GM21786 (cell line): ENCODE measurements around the gene ISLR2.
"Not testable (repeated sequence)": the region's sequence is repeated elsewhere in the genome, so short reads cannot be mapped to it uniquely, and the experiment has no call there.

Source experiments
- ATAC-seq: cut with Tn5 transposase; IDR thresholded peaks from one replicate; pipeline ENCODE4 v1.9.1; 2021; ENCODE audit not compliant: unreplicated experiment

Gene ISLR2, protein sequence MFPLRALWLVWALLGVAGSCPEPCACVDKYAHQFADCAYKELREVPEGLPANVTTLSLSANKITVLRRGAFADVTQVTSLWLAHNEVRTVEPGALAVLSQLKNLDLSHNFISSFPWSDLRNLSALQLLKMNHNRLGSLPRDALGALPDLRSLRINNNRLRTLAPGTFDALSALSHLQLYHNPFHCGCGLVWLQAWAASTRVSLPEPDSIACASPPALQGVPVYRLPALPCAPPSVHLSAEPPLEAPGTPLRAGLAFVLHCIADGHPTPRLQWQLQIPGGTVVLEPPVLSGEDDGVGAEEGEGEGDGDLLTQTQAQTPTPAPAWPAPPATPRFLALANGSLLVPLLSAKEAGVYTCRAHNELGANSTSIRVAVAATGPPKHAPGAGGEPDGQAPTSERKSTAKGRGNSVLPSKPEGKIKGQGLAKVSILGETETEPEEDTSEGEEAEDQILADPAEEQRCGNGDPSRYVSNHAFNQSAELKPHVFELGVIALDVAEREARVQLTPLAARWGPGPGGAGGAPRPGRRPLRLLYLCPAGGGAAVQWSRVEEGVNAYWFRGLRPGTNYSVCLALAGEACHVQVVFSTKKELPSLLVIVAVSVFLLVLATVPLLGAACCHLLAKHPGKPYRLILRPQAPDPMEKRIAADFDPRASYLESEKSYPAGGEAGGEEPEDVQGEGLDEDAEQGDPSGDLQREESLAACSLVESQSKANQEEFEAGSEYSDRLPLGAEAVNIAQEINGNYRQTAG

DNA sequence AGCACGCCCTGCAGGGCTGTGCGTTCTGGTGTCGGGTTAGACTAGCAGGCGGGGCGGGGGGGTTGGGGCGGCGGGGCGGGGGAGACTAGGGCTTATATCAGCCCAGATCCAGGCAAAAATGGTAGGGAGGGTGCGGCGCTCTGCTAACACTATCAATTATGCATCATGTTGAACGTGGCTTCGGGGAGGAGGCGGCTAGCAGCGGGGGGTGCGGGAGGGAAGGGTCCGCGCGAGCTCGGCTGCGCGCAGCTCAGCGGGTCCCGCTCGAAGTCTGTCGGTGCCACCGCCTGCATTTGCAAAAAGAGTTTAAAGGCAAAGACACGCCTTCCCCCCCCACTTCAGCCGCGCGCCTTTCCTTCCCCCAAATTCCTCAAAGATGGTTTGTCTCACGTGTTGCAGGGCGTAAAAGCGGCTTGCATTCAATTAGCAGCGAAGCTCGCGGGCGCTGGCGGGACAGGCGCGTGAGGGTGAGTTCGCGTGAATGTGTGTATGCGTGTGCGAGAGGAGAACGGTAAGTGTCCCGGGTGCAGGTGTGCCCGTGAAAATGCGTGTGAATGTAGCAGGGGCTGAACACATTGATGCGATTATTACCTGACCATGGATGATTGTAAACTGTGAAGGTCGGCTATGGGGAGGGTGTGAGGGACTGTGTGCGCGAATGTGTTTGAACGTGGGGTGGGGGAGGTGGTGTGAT, at the start of gene ISLR2:
TSS of gene ISLR2 (plus strand) at position 432 of the 694 bp plus-strand sequence. CDS start 2,169 bp downstream, outside the sequence.
- ATAC-seq: no peak

GRCh38 chr15:74082450-74082849, 47.9 kb upstream of the ISLR2 start, which contains the start of gene GOLGA6A:
TSS of gene GOLGA6A (minus strand) at chr15:74082550. CDS start at chr15:74082509, 41 bp downstream.
- ATAC-seq: not testable (repeated sequence)

DNA sequence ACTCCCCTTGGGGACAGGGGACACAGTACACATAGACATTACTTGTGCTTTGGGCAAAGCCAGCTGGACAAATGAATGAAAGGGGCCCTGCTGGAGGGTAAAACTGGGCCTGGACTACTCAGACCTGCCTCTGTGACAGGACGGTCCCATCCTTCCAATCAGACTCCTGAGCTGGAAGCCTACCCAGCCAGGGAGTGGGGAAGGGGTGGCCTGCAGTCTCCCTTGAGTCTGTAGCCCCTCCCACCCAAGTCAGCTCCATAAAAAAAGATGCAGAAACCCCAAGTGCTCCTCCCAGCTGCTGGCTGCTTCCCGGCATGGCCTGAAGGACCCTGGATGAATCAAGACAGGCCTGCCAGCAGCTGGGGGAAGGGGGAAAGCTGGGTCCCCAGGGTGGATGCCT, 35.8 kb upstream of the ISLR2 start:
- not testable (repeated sequence) for ATAC-seq

DNA sequence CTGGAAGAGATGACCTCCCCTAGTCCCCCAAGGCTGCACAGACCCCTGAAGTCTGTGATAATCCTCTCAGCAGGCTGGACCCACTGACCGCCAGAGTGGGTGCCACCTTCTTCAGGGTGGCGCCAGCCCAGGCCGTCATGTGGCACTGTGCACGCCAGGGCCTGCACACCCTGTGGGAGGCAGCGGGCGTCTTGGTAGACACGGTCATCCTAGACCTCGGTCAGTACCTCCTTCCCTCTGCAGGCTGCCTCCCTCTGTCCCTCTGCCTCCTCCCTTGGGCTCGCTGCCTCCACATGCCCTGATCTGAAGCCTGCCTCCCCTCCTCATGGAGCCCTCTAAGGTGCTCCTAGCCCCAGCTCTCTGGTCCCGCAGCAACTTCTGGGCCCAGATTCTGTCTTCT, 34.8 kb upstream of the ISLR2 start:
- not testable (repeated sequence) for ATAC-seq

DNA sequence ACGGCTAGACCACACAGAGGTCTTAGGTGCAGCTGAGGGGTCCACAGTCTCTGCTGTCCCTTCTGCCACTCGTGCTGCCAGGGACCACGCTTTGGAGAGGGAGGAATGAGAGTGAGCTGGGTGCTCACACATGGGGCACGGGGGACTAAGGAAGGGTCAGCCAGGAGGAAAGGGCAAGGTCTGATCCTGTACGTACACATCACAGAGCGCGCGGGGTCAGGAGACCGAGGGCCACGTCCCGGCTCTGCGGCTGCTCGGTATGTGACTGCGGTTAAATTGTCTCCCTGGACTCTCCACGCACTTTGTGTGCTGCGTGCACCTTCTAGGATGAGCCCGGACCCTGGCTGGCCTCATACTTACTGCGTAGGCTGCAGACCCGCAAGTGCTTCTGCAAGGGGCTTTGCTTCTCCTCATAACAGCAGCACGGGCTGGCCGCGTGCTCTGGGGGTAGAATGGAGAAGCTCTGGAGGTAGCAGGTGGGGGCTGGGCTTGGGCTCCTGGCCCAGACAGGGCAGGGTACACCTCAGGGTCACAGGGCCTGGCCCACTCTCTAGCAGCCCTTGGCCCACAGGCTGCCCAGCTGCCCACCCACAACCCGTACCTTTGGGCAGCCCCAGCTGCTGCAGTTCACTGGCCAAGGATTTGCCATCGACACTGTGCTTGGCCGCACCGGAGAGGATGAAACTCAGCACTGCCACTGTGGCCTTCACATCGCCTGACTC, 33.5 kb upstream of the ISLR2 start:
- not testable (repeated sequence) for ATAC-seq

DNA sequence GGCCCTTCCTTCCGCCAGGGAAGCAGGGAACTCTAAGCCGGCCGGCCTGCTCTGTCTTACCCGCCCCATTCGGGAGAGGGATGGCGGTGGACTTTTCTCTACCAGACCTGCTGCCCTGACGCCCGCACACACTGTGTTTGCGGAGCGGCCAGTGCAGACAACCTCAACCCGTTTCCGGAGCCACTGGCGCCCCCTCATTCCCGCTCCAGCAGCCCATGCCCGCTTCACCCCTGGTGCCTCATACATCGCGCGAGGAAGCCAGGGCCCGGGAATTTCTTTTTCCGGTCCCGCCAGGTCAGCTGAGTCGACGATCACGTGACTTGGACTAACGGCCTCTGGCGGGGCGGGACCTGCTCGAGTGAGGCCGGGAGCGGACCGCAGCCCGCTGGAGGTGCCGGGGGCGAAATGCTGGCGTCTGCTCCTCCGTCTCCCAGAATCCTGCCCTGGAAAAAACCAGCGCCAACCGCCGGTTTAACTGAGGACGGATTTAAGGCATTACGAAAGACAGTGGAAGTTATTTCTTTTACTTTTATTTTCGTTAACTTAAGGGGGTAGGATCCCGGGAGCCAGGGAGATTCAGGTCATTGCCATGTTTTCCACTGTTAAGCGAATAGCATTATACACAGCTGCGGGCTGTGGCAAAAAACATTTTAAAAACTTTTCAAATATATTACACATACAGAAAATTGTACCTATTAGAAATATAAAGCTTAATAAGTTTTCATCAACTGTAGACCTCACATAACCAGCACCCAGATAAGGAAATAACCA, 30.2 kb upstream of the ISLR2 start:
- ATAC-seq: peak; percentile 81

DNA sequence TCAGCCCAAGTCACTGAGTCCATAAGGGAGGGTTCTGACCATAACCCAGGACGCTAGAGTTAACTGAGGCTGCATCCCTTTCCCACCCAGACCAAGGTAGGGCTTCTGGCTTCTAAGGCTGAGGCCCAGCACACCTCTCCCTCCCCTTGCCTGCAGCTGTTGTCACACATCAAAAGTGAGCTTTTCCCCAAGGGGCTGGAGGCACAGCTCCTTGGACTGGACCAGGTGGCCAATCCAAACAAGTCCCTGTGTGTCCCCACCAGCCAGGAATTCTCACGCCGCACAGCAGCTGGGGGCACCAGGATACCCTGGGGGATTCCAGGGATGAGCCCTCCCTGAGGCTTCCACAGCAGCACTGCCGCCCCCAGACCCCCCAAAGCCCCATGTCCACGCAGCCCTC, 22.3 kb upstream of the ISLR2 start:
- no peak for ATAC-seq

DNA sequence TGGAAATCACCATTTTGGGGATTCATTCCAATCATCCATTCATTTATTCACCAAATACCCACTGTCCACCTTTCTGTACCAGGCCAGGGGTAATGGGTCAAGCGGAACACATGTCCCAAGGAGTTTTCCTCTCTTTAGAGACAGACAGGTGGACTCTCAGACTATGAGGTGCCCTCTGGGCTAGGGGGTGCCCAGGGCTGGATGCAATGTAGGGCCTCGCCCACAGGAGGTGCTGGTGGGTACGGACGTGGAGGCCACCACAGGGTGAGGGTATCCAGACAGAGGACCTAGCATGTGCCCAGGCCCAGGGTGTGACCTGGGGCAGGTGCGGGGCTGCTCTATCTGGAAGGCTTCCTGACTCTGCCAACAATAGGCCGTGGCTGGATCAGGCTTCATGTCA, 21.8 kb upstream of the ISLR2 start:
- not testable (repeated sequence) for ATAC-seq

DNA sequence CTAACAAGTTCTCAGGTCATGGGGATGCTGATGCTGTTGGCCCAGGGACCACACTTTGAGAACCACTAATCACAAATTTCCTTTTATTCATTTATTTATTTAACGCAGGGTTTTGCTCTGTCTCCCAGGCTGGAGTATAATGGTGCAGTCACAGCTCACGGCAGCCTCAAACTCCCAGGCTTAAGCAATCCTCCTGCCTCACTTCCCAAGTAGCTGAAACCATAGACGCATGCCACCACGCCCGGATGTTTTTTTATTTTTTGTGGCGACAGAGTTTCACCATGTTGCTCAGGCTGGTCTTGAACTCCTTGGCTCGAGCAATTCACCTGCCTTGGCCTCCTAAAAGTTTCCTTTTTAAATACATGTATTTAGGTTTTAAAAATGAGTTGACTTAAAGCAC, 20.7 kb upstream of the ISLR2 start:
- no peak for ATAC-seq

- ATAC-seq: no peak
These were observed 10.0 kb upstream of the ISLR2 start for GRCh38 chr15:74120426-74120825.

GRCh38 chr15:74121039-74121438, 9.3 kb upstream of the ISLR2 start:
- ATAC-seq: no peak

DNA sequence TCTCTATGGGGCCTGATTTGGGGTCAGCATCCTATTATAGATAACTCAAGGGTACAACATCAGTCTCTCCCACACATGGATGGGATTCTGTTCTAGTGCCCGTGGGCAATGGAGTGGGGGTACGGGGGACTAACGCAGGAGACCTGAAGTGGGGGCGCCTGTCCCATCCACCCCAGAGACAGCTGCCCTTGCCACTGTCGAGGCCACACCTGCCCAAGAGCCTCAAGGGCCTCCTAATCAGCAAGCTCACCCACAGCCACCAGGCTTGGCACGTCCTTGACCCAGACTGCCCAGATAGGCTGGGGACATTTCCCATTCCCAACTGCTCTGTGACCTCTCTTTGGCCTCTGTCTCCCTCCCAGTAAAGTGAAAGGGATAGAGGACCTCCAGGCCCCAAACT, 8.5 kb upstream of the ISLR2 start:
- no peak for ATAC-seq

DNA sequence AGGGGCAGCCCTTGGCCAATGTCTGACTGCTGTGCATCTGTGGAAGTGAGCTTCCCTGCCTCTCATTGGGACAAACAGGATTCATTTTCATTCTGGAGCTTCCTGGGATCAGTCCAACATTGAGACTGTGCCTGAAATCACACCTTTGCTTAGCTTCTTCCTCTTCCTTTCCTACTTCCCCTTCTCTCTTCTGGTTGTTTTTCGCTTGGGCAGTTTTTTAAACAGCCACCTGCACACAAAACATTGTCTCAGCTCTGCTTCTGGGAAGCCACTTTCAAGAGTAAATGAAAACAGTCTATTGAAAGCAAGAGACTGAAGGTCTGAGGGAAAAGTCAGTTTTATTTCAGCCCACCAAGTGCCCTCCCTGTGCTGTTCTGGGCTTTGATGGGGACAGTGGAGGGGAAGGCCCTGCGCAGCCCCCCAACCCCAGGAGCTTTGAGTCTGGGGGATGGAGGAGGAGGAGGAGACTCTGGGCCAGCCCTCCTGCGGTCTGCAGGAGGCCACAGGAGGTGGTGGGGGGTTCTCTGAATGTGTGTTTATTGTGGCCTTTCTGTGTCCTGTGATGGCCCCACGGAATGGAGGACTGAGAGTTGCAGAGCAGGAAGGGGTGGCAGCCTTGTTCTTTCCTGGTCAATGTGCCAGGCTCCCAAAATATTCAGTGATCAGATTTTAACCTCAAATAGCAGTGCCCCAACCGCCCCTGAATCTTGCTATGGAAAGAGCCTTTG, 7.8 kb upstream of the ISLR2 start:
- ATAC-seq: no peak

DNA sequence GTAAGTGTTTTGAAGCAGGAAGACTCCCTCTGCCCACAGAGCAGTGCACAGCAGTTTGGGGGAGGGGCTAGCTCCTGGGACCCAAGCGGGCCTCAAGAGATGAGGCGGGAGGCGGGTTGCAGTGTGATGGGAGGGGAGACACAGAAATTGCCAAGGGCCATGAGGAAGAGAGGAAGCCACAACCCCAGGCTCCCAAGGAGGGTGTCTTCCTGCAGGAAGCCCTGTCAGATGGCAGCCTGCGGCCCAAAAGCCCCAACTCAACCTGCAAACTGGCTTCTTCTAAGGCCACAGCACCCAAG, 7.3 kb upstream of the ISLR2 start:
- ATAC-seq: no peak

- ATAC-seq: no peak
These were observed 6.7 kb upstream of the ISLR2 start for GRCh38 chr15:74123658-74124057.

DNA sequence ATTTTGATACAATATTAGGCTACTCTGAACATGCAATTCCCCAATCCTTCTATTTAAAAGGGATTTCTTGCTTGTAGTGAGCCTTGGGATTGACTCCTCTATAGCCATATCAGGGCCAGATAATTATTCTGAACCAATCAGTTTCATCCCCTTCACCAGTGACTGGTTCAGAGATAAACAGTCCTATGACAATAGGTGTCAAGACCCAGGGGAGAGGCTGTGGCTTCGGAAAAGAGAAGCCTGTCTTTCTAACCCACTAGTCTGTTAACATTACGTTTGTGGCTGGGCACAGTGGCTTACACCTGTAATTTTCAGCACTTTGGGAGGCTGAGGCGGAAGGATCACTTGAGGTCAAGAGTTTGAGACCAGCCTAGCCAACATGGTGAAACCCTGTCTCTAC, 6.2 kb upstream of the ISLR2 start:
- ATAC-seq: no peak

- no peak for ATAC-seq
These were observed 5.6 kb upstream of the ISLR2 start for GRCh38 chr15:74124759-74125158.

GRCh38 chr15:74127255-74127953, 3.0 kb upstream of the ISLR2 start:
- no peak for ATAC-seq
